ENCODE results near the gene PTPRN2. TPM values are rescaled to one million over a fixed set of nuclear protein-coding genes. Genes with fewer than 3 reads are reported as not detected.

PTPRN2 gene
- total RNA-seq, 2 experiments from 2014 or later = 4.7 to 4.8 TPM

DNA sequence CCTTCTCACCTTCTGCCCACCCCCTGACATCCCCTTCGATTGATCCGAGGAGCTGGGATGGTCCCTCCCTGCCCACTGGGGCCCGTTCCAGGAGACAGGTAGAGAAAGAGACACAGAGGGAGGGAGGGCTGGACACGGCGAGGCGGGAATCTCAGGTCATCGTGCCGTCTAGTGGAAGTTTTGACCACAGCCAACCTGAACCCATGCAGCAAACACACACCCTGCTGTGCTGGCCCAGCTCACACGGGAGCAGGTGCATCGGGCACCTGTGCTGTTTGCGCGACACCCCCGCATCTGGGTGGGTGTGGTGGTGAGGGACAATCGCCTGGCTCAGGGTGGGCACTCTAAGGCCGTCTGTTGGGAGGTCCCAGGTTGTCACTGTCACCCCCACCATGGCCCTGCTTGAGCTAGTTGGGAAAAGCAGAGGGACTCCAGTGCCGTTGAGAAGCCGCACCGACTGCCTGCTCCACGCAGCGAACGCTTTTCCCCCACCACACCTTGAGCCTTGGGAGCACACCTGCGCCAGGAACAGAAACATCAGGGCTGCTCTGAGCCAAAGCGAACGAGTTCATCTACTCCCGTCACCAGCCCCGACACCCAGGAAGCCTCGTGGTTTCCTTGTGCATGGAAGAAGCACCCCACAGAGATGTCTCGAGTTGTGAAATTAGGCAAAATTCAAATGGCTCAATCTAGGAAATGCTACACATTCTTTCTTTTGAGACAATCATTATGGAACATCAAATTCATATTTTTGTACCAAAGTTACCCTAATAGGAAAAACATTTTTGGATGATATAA is 965.0 kb downstream of the PTPRN2 start:
- Mint-ChIP-seq H3K27ac (no peak overlapping the region), H3K4me1 (peaks cover 18% of the 10 kb centered on the region), H3K36me3 (ENCODE audit: low read depth) (no peaks in the 10 kb centered on the region), H3K27me3 (no peaks in the 10 kb centered on the region), H3K4me3 (no peak overlapping the region), H3K9me3 (no peaks in the 10 kb centered on the region)
- DNase-seq = no peak
- POLR2A ChIA-PET = interaction anchor here (1.1 kb wide), 1 partner anchor 10 kb away, joined by 4 read pairs; no protein-coding TSS in a partner anchor
- CTCF ChIA-PET = interaction anchor here (0.7 to 1.8 kb wide), 2 partner anchors 10 to 991 kb away, joined by 3 to 4 read pairs; no protein-coding TSS in a partner anchor

DNA sequence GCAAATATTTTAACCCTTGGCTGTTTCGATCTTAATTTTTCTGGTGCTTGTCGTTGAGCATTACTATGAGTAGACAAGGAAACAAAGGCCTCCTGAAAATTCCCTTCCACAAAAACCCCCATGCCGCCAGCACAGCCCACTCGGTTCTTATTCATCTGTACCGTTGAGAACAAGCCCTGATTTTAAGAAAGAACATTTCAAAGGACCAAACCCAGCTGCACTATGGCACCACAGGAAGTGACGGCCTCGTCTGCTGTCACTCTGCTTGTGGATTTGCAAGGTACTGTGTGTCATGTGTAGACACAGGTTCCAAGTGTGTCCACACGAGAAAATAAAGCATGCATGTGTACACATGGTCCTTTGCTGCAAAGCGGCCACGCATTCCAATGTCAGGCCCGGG is 965.6 kb downstream of the PTPRN2 start:
- peaks cover 18% of the 10 kb centered on the region for H3K4me1 Mint-ChIP-seq
- no peak overlapping the region for H3K27ac Mint-ChIP-seq
- H3K36me3 Mint-ChIP-seq (ENCODE audit: low read depth) = no peaks in the 10 kb centered on the region
- CTCF ChIA-PET = interaction anchor here (1.8 kb wide), 1 partner anchor 9 kb away, joined by 4 read pairs; no protein-coding TSS in a partner anchor
- DNase-seq = no peak
- POLR2A ChIA-PET = no interaction called here
- H3K4me3 Mint-ChIP-seq = no peak overlapping the region
- H3K27me3 Mint-ChIP-seq = no peaks in the 10 kb centered on the region
- H3K9me3 Mint-ChIP-seq = no peaks in the 10 kb centered on the region

DNA sequence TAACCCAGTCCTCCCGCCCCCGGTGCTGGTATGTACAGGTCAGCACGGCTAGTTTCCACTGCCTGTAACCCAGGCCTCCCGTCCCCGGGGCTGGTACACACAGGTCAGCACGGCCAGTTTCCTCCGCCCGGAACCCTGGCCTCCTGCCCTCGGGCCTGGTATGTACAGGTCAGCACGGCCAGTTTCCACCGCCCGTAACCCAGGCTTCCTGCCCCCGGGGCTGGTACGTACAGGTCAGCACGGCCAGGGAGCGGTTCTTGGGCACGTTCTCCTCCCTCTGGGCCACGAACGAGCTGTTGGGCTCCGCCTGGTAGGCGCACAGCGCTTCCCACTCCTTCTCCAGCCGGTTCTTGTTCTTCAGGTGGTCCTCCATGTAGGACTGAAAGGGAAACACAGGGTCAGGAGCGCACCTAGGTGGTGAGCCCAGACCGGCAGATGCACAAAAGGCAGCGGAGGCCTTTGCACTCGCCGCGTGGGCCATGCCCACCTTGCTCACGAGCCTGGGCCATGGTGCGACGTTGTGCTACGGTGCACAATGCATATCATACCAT is 966.4 kb downstream of the PTPRN2 start:
- H3K4me3 Mint-ChIP-seq = no peak overlapping the region
- CTCF ChIA-PET = no interaction called here
- DNase-seq = no peak
- no peaks in the 10 kb centered on the region for H3K36me3 Mint-ChIP-seq (ENCODE audit: low read depth)
- no peak overlapping the region for H3K27ac Mint-ChIP-seq
- POLR2A ChIA-PET = no interaction called here
- H3K9me3 Mint-ChIP-seq = no peaks in the 10 kb centered on the region
- H3K4me1 Mint-ChIP-seq = peaks cover 10% of the 10 kb centered on the region
- H3K27me3 Mint-ChIP-seq = no peaks in the 10 kb centered on the region

DNA sequence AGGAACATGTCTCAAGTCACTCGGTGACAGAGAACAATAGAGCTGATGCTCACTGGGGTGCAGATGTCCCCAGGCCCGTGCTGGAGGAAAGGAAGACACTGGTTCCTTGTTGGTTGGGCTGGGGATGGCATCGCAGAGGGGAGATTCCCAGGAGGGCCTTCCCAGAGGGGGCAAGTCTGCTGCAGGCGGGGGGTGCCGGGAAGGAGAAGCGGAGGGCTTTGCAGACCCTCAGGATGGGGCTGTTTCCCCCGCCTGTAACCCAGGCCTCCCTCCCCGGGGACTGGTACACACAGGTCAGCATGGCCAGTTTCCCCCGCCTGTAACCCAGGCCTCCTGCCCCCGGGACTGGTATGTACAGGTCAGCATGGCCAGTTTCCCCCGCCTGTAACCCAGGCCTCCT is 967.0 kb downstream of the PTPRN2 start:
- H3K4me3 Mint-ChIP-seq = no peak overlapping the region
- POLR2A ChIA-PET = no interaction called here
- H3K27me3 Mint-ChIP-seq = no peaks in the 10 kb centered on the region
- H3K27ac Mint-ChIP-seq = no peak overlapping the region
- CTCF ChIA-PET = no interaction called here
- H3K4me1 Mint-ChIP-seq = peaks cover 7% of the 10 kb centered on the region
- no peaks in the 10 kb centered on the region for H3K36me3 Mint-ChIP-seq (ENCODE audit: low read depth)
- no peaks in the 10 kb centered on the region for H3K9me3 Mint-ChIP-seq
- no peak for DNase-seq

DNA sequence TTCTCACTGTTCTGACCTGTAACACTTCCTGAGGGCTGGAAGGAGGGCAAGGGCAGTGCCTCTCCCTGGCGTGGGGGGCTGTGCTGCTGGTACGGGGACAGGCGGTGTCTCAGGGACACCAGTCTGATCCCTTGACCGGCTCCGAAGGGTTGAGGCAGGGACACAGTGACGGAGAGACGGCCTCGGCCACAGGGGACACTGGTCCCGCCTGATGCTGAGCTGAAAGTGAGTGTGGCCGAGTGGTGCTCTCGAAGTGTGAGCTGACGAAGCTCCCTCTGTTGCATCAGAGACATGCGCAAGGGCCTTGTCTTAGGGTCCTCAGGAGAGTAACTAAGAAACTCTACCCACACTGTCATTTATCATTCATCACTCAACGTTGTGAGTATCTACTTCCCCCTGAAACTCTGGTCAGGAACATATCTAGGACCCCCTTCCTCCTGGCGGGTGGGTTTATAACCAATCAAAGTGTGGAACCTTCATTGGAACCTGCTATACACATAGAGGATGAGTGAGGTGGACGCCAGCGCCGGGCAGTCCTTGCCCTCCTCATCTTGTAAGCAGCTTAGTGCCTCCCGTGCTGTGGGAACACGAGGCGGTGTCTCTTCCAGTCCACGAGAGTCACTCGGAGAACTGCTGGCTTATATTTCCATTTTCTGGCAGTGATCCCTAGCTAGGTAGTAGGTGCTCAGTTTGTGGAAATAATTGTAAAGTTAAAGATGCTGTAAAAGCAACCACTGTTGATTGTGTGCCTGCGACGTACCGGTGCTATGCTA is 967.7 kb downstream of the PTPRN2 start:
- ChIA-PET CTCF (no interaction called here), POLR2A (no interaction called here)
- no peak overlapping the region for H3K4me3 Mint-ChIP-seq
- H3K27me3 Mint-ChIP-seq = peaks cover 3% of the 10 kb centered on the region
- no peaks in the 10 kb centered on the region for H3K36me3 Mint-ChIP-seq (ENCODE audit: low read depth)
- no peak overlapping the region for H3K27ac Mint-ChIP-seq
- no peaks in the 10 kb centered on the region for H3K9me3 Mint-ChIP-seq
- DNase-seq = no peak
- H3K4me1 Mint-ChIP-seq = peaks cover 6% of the 10 kb centered on the region

DNA sequence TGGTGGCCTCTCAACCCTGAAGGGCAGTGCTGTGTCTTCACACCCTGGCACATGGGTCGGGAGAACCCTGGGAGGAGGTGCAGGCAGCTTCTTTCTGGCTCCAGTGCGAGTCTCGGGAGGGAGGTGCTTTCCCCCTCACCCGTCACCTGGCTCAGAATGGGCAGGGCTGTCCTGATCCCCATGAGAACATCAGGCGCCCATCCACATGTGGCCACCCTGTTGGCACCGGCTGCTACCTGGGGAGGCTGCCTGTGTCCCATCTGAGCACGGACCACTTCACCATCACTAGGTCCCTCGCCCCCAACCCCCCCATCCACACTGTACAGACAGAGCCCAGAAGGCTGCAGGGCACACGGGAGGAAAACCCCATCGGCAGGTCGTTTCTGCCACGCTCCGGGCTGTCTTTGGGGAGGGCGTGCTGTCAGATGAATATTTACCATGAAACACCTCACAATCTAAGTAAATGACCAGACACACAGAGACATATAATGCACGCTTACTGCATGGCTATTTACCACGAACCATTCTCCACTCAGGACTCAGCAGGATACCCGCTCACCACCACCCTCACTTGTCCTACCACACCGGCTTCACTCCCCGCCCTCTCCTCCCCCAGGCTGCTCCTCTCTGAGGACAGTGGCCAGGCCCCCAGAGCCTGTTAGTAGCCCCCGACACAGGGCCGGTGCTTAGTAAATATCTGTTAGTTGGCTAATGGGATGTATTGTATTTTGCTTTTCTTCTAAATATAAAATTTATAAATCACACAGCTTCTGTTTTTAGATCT is 968.6 kb downstream of the PTPRN2 start:
- Mint-ChIP-seq H3K4me3 (no peak overlapping the region), H3K27me3 (peaks cover 9% of the 10 kb centered on the region), H3K36me3 (ENCODE audit: low read depth) (no peaks in the 10 kb centered on the region), H3K4me1 (peaks cover 10% of the 10 kb centered on the region), H3K27ac (no peak overlapping the region), H3K9me3 (no peaks in the 10 kb centered on the region)
- CTCF ChIA-PET = no interaction called here
- POLR2A ChIA-PET = no interaction called here
- DNase-seq = no peak

DNA sequence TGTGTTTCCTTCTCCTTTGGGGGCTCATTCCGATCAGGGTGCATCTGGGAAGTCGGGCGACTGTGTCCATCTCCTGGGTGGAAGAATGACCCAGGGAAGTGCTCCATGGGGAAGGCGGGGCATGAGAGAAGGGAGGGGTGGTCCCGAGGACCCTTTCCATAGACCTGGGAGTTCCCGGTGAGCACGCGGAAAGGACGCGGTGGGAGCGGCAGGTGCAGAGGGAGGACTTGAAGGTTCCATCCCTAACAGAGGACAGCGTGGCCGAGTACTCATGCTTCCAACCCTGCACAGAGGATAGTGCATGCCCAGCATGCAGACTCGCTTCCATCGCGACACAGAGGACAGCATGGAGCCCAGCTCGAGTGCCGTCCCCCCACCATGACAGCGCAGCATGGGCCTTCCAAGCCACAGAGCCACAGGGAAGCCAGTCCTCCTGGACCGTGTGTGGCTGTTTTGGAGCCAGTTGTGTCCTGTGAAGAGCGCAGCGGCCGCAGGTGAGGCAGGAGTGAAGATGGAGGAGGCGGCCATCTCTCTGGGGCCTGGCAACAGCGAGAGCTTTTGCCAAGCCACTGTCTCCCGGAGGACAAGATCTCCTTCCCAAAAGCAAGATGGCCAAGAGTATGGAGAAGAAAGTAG is 969.4 kb downstream of the PTPRN2 start:
- no peak for DNase-seq
- no peaks in the 10 kb centered on the region for H3K36me3 Mint-ChIP-seq (ENCODE audit: low read depth)
- H3K4me1 Mint-ChIP-seq = peaks cover 13% of the 10 kb centered on the region
- H3K4me3 Mint-ChIP-seq = no peak overlapping the region
- H3K9me3 Mint-ChIP-seq = no peaks in the 10 kb centered on the region
- ChIA-PET POLR2A (no interaction called here), CTCF (no interaction called here)
- H3K27ac Mint-ChIP-seq = no peak overlapping the region
- H3K27me3 Mint-ChIP-seq = peaks cover 11% of the 10 kb centered on the region

DNA sequence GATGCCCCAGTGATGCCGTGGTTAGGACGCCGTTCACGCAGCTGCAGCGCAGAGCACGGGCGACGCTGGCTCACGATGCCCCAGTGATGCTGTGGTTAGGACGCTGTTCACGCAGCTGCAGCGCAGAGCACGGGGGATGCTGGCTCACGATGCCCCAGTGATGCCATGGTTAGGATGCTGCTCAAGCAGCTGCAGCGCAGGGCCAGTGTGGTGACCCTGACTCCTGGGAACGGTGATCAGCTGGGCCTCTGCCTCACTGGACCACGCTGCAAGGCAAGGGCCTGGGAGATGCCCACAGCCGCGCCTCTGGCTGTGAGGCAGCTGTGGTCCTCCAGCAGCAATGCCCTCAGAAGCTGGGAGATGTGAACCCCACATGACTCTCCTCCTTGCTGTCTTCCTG is 970.2 kb downstream of the PTPRN2 start:
- DNase-seq = no peak
- peaks cover 15% of the 10 kb centered on the region for H3K4me1 Mint-ChIP-seq
- no peak overlapping the region for H3K27ac Mint-ChIP-seq
- no peaks in the 10 kb centered on the region for H3K36me3 Mint-ChIP-seq (ENCODE audit: low read depth)
- no peak overlapping the region for H3K4me3 Mint-ChIP-seq
- H3K9me3 Mint-ChIP-seq = no peaks in the 10 kb centered on the region
- POLR2A ChIA-PET = no interaction called here
- CTCF ChIA-PET = no interaction called here
- H3K27me3 Mint-ChIP-seq = peaks cover 11% of the 10 kb centered on the region

DNA sequence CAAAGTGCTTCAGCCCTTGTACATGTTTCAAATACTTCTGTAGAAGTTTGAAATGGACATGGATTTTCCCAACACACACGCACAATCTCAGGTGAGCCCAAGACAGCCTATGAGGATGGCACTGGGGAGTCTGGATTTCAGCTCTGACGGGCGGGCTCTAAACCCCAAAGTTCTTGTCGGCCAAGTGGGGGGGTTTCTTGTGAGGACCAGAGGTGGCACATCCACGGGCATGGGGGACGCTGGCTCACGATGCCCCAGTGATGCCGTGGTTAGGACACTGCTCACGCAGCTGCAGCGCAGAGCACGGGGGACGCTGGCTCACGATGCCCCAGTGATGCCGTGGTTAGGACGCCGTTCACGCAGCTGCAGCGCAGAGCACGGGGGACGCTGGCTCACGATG is 970.7 kb downstream of the PTPRN2 start:
- CTCF ChIA-PET = no interaction called here
- Mint-ChIP-seq H3K4me1 (peaks cover 16% of the 10 kb centered on the region), H3K9me3 (no peaks in the 10 kb centered on the region), H3K4me3 (no peak overlapping the region), H3K36me3 (ENCODE audit: low read depth) (no peaks in the 10 kb centered on the region), H3K27me3 (peaks cover 11% of the 10 kb centered on the region), H3K27ac (no peak overlapping the region)
- POLR2A ChIA-PET = no interaction called here
- DNase-seq = no peak

DNA sequence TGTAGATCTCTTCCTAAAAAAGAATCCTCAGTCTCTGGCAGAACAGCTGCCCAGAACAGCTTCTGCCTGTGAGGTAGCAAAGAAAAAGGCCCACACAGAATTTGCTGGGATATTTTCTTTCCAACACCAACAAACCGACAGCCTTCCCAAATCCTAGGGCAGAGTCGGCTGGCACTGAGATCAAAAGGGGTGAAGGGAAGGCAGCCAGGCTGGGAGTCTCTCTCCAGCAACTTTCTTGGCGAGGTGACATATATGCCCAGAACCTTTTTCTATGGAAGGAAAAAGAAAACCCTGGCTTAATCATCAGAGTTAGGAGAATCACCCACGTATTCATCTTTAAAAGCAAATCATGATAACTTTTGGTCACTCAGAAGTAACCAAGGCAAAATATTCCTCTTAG is 971.2 kb downstream of the PTPRN2 start:
- no peak for DNase-seq
- ChIA-PET POLR2A (no interaction called here), CTCF (no interaction called here)
- Mint-ChIP-seq H3K9me3 (no peaks in the 10 kb centered on the region), H3K27ac (no peak overlapping the region), H3K27me3 (peaks cover 11% of the 10 kb centered on the region), H3K4me3 (no peak overlapping the region), H3K36me3 (ENCODE audit: low read depth) (peaks cover under 1% of the 10 kb centered on the region), H3K4me1 (peaks cover 19% of the 10 kb centered on the region)

DNA sequence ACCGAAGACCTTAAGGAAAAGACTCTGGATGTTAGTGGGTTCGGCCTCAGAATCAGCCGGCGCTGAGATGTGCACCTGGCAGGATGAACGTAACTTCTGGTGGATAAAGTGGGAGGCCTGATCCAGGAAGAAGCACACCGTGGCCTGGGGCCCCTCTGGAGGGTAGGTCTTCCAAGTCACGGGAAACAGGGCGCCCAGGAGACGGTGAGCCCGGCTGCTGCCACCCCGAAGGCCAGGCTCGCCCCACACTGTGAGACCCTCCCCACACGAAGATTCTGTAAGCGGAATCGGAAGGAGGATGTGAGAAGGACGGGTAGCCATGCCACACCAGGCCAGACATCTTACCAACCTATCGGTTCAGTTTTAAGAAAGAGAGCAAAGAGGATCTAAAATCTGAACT is 971.8 kb downstream of the PTPRN2 start:
- peaks cover 22% of the 10 kb centered on the region for H3K4me1 Mint-ChIP-seq
- DNase-seq = no peak
- CTCF ChIA-PET = interaction anchor here (0.6 kb wide), 1 partner anchor 127 kb away, joined by 3 read pairs; no protein-coding TSS in a partner anchor

DNA sequence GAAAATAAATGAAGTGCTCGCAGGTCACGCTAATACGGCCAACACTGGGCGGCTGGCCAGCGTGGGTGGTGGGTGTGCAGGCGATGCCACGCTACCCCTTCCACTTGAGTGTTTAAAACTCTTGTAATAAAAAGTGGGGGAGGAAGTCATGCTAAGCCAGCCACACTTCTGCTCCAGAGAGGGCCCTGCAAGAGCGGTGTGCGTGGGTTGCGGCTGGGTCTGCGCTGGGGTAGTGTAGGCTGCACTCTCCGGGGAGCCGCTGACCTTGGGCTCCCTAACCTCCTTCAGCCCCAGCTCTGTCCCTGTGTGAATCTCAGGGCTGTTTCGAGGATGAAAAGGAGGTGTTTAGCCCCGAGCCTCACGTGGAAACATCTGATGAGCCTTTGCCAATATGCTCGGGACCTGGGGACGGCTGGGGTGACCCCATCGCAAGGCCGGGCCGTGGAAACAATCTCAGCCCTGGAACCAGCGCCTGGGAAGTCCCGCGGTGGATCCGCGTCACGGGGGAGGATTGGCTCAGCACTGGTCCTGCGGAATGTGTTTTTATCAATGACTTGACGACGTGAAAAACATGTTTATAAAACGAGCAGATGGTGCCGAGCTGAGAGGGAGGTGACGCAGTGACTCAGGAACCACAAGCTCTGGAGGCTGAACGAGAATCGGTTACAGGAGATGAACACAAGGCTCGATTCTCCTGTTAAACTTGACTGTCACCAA is 972.4 kb downstream of the PTPRN2 start:
- Mint-ChIP-seq H3K4me3 (no peak overlapping the region), H3K4me1 (peaks cover 22% of the 10 kb centered on the region), H3K27me3 (peaks cover 11% of the 10 kb centered on the region), H3K36me3 (ENCODE audit: low read depth) (peaks cover 3% of the 10 kb centered on the region), H3K9me3 (no peaks in the 10 kb centered on the region), H3K27ac (no peak overlapping the region)
- POLR2A ChIA-PET = no interaction called here
- no peak for DNase-seq
- CTCF ChIA-PET = interaction anchor here (0.6 kb wide), 1 partner anchor 127 kb away, joined by 3 read pairs; no protein-coding TSS in a partner anchor

More for the DNA sequence above, 971.8 kb downstream of the PTPRN2 start:
- Mint-ChIP-seq H3K27ac (no peak overlapping the region), H3K27me3 (peaks cover 11% of the 10 kb centered on the region), H3K9me3 (no peaks in the 10 kb centered on the region), H3K4me3 (no peak overlapping the region), H3K36me3 (ENCODE audit: low read depth) (peaks cover 3% of the 10 kb centered on the region)
- POLR2A ChIA-PET = no interaction called here
